SK-N-SH (cell line): ENCODE results near the gene DVL1.

Experiments
- FOSL2 ChIP-seq: IDR thresholded peaks from 2 replicates; pipeline ENCODE4 v1.4.0; 2012; ENCODE audit warnings: low read depth, mild to moderate bottlenecking, moderate library complexity, borderline replicate concordance
- NFIC ChIP-seq: IDR thresholded peaks from 2 replicates; pipeline ENCODE4 v1.4.0; 2012; ENCODE audit warnings: borderline replicate concordance
- USF2 ChIP-seq: fragments of 150-350 bp; IDR thresholded peaks from 2 replicates; pipeline ENCODE4 v1.6.1; 2017; ENCODE audit warnings: antibody characterized with exemption, low read length, low read depth, borderline replicate concordance
- YY1 ChIP-seq: IDR thresholded peaks from 2 replicates; pipeline ENCODE4 v1.4.0; 2012; ENCODE audit warnings: low read depth, mild to moderate bottlenecking
- TF ChIP-seq, protein P1 (sequence below): fragments of 200-600 bp; sonication (generic); IDR thresholded peaks from 2 replicates; pipeline ENCODE4 v1.6.1; 2017; ENCODE audit warnings: antibody characterized with exemption, mild to moderate bottlenecking, moderate library complexity

- TF ChIP-seq USF2 (no peak), FOSL2 (no peak), YY1 (no peak), NFIC (no peak)
- TF ChIP-seq, protein P1, sequence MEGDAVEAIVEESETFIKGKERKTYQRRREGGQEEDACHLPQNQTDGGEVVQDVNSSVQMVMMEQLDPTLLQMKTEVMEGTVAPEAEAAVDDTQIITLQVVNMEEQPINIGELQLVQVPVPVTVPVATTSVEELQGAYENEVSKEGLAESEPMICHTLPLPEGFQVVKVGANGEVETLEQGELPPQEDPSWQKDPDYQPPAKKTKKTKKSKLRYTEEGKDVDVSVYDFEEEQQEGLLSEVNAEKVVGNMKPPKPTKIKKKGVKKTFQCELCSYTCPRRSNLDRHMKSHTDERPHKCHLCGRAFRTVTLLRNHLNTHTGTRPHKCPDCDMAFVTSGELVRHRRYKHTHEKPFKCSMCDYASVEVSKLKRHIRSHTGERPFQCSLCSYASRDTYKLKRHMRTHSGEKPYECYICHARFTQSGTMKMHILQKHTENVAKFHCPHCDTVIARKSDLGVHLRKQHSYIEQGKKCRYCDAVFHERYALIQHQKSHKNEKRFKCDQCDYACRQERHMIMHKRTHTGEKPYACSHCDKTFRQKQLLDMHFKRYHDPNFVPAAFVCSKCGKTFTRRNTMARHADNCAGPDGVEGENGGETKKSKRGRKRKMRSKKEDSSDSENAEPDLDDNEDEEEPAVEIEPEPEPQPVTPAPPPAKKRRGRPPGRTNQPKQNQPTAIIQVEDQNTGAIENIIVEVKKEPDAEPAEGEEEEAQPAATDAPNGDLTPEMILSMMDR = no peak
Observed at GRCh38 chr1:1371364-1371745, 22.1 kb upstream of the DVL1 start.
